Aorta (tissue), 5 donors: ENCODE results near the gene AMOTL1. TPM values are rescaled to one million over a fixed set of nuclear protein-coding genes. Genes with fewer than 3 reads are reported as not detected.

Experiments used
- ATAC-seq: fragments of 200-7000 bp; cut with Tn5 transposase; one replicate; pipeline ENCODE4 v1.9.1; 2022; ENCODE audit warnings: moderate library complexity; ENCODE audit not compliant: low FRiP score
- DNase-seq, 2 donors: peaks; one replicate each; pipeline ENCODE4 v3.0.0-alpha.2; 2020
- H3K27ac ChIP-seq, 2 donors: one replicate each; pipeline ENCODE4 v1.5.1; 2013; ENCODE audit warnings: low read length in 2 of 2, mild to moderate bottlenecking in 2 of 2, moderate library complexity in 2 of 2, control low read depth in 1 of 2, inconsistent platforms in 1 of 2, low read depth in 1 of 2
- H3K27me3 ChIP-seq, 2 donors: one replicate each; pipeline ENCODE4 v1.6.1; 2013; ENCODE audit warnings: control low read depth in 1 of 2, low read length in 1 of 2, mild to moderate bottlenecking in 1 of 2, moderate library complexity in 1 of 2; ENCODE audit not compliant: insufficient read depth in 2 of 2, control insufficient read depth in 1 of 2
- H3K36me3 ChIP-seq, 2 donors: one replicate each; pipeline ENCODE4 v1.6.1; 2013; ENCODE audit warnings: control low read depth in 1 of 2, low read length in 1 of 2, mild to moderate bottlenecking in 1 of 2; ENCODE audit not compliant: insufficient read depth in 2 of 2, control insufficient read depth in 1 of 2
- H3K4me1 ChIP-seq, 2 donors: one replicate each; pipeline ENCODE4 v1.6.1; 2013; ENCODE audit warnings: low read length in 2 of 2, control low read depth in 1 of 2, mild to moderate bottlenecking in 1 of 2, moderate library complexity in 1 of 2; ENCODE audit not compliant: insufficient read depth in 2 of 2, control insufficient read depth in 1 of 2
- H3K4me3 ChIP-seq, 2 donors: one replicate each; pipeline ENCODE4 v1.5.1; 2013; ENCODE audit warnings: low read length in 2 of 2, control low read depth in 1 of 2, mild to moderate bottlenecking in 1 of 2
- H3K9me3 ChIP-seq: one replicate; pipeline ENCODE4 v1.6.1; 2013; ENCODE audit warnings: mild to moderate bottlenecking, low read length; ENCODE audit not compliant: control insufficient read depth
- WGBS, 2 donors: extraction: QIAGEN DNeasy Blood & Tissue Kit; methylation state at CpG; one replicate each; pipeline ENCODE4 v1.1.7; 2013; 5-methylcytosine and 5-hydroxymethylcytosine counted together
- intact Hi-C, 2 donors: fragments of 100-400 bp; cut with DNase I; formaldehyde crosslinking; loops; one replicate each; pipeline versions ENCODE4 v1.14.2 to v1.15.0; 2022
- polyA plus RNA-seq, 2 donors: library from polyadenylated mRNA; stranded (reverse); fragments of 200-250 nt; gene quantifications; one replicate each; pipeline ENCODE4 v1.2.3, GENCODE V29; 2013
- total RNA-seq, 2 donors: library from RNA; stranded (reverse); fragmentation: NEBNext Ultra II Directional; extraction: Animal tissue kit (Norgen Biotek cat#: 25700); gene quantifications; one replicate each; pipeline ENCODE4 v1.2.1, GENCODE V29; 2021
- donor health status: healthy with polysubstance abuse.
- donor health status: Bipolar disorder and iron deficiency.
- donor health status: DM: no; HTN: no; CAD: no.
- donor health status: DM: no; HTN: no; CAD: no.
- donor health status: DM: yes; HTN: yes; CAD: no.

AMOTL1 gene
- total and polyA plus RNA-seq, 4 donors = 12.5 to 78.5 (median 39.6) TPM

GRCh38 chr11:94871491-94872185 is 103.5 kb downstream of the AMOTL1 start:
- Histone ChIP-seq H3K27ac (no peak overlapping the region), H3K9me3 (no peaks in the 10 kb centered on the region), H3K4me1 (peaks cover 0 to 5% of the 10 kb centered on the region in 2 donors), H3K4me3 (no peak overlapping the region), H3K27me3 (no peaks in the 10 kb centered on the region), H3K36me3 (peaks cover 5 to 11% of the 10 kb centered on the region in 2 donors)
- intact Hi-C loops = no loop called here
- no peak for DNase-seq
- ATAC-seq = no peak
- 90% methylated on average over 15 of the region's 15 CpGs for WGBS, 2 donors

- peaks cover 0 to 5% of the 10 kb centered on the region in 2 donors for H3K4me1 ChIP-seq
- 4 to 8% methylated on average over 5 of the region's 5 CpGs for WGBS, 2 donors
- H3K27me3 ChIP-seq = no peaks in the 10 kb centered on the region
- H3K27ac ChIP-seq = peak overlapping the region in 1 of 2 donors; percentile 42
- intact Hi-C loops = no loop called here
- no peaks in the 10 kb centered on the region for H3K9me3 ChIP-seq
- H3K36me3 ChIP-seq = peaks cover 3 to 9% of the 10 kb centered on the region in 2 donors
- no peak overlapping the region for H3K4me3 ChIP-seq
- peak; percentile 11 for ATAC-seq
- DNase-seq = peak in 1 of 2 donors; percentile 52
Observed at GRCh38 chr11:94873916-94874540, 105.9 kb downstream of the AMOTL1 start.

- ATAC-seq = no peak
- Histone ChIP-seq H3K4me1 (peaks cover 0 to 5% of the 10 kb centered on the region in 2 donors), H3K27me3 (no peaks in the 10 kb centered on the region), H3K4me3 (no peak overlapping the region), H3K27ac (peak overlapping the region in 1 of 2 donors; percentile 2), H3K9me3 (no peaks in the 10 kb centered on the region), H3K36me3 (peaks cover 2 to 3% of the 10 kb centered on the region in 2 donors)
- DNase-seq = no peak
- 74 to 79% methylated on average over 8 of the region's 8 CpGs for WGBS, 2 donors
- intact Hi-C loops = no loop called here
Observed at GRCh38 chr11:94876222-94876621, 108.1 kb downstream of the AMOTL1 start.

- WGBS, 2 donors = 26 to 28% methylated on average over 12 of the region's 12 CpGs
- H3K36me3 ChIP-seq = peaks cover 2 to 3% of the 10 kb centered on the region in 2 donors
- DNase-seq (peak; percentile 90), ATAC-seq (peak; percentile 88)
- H3K4me3 ChIP-seq = no peak overlapping the region
- intact Hi-C loops = no loop called here
- no peaks in the 10 kb centered on the region for H3K9me3 ChIP-seq
- H3K27me3 ChIP-seq = no peaks in the 10 kb centered on the region
- peaks cover 0 to 5% of the 10 kb centered on the region in 2 donors for H3K4me1 ChIP-seq
- no peak overlapping the region for H3K27ac ChIP-seq
Observed at GRCh38 chr11:94876645-94877442, 108.7 kb downstream of the AMOTL1 start.

- no peaks in the 10 kb centered on the region for H3K27me3 ChIP-seq
- H3K36me3 ChIP-seq = peaks cover 2 to 3% of the 10 kb centered on the region in 2 donors
- no peak for DNase-seq
- WGBS, 2 donors = 74 to 77% methylated on average over 11 of the region's 11 CpGs
- intact Hi-C loops = no loop called here
- no peaks in the 10 kb centered on the region for H3K9me3 ChIP-seq
- no peak overlapping the region for H3K4me3 ChIP-seq
- peaks cover 0 to 5% of the 10 kb centered on the region in 2 donors for H3K4me1 ChIP-seq
- no peak for ATAC-seq
- H3K27ac ChIP-seq = no peak overlapping the region
Observed at GRCh38 chr11:94877443-94878200, 109.5 kb downstream of the AMOTL1 start.

- Histone ChIP-seq H3K27ac (no peak overlapping the region), H3K4me1 (peaks cover 0 to under 1% of the 10 kb centered on the region in 2 donors), H3K4me3 (no peak overlapping the region), H3K27me3 (no peaks in the 10 kb centered on the region), H3K9me3 (no peaks in the 10 kb centered on the region), H3K36me3 (peaks cover 2 to 4% of the 10 kb centered on the region in 2 donors)
- 98 to 100% methylated on average over 2 of the region's 2 CpGs for WGBS, 2 donors
- ATAC-seq = no peak
- intact Hi-C loops = no loop called here
- DNase-seq = no peak
Observed at GRCh38 chr11:94879006-94879405, 110.8 kb downstream of the AMOTL1 start.

- Histone ChIP-seq H3K36me3 (peaks cover 2 to 5% of the 10 kb centered on the region in 2 donors), H3K27me3 (no peaks in the 10 kb centered on the region)
- intact Hi-C loops = no loop called here
Observed at GRCh38 chr11:94880216-94880615, 112.1 kb downstream of the AMOTL1 start.

GRCh38 chr11:94882931-94883330 is 114.8 kb downstream of the AMOTL1 start:
- Histone ChIP-seq H3K27me3 (no peaks in the 10 kb centered on the region), H3K27ac (no peak overlapping the region), H3K36me3 (peaks cover 2 to 8% of the 10 kb centered on the region in 2 donors), H3K4me3 (no peak overlapping the region), H3K4me1 (no peaks in the 10 kb centered on the region), H3K9me3 (no peaks in the 10 kb centered on the region)
- ATAC-seq (no peak), DNase-seq (no peak)
- intact Hi-C loops = no loop called here
- whole genome bisulfite sequencing, 2 donors = 88 to 96% methylated on average over 2 of the region's 2 CpGs

More at GRCh38 chr11:94880216-94880615, 112.1 kb downstream of the AMOTL1 start:
- H3K4me1 ChIP-seq = no peaks in the 10 kb centered on the region
- 97 to 100% methylated on average over 4 of the region's 4 CpGs for WGBS, 2 donors
- H3K4me3 ChIP-seq = no peak overlapping the region
- DNase-seq (no peak), ATAC-seq (no peak)
- no peak overlapping the region for H3K27ac ChIP-seq
- H3K9me3 ChIP-seq = no peaks in the 10 kb centered on the region
